ENCODE data around the gene WFDC1. TPM values are rescaled to one million over a fixed set of nuclear protein-coding genes. Genes with fewer than 3 reads are reported as not detected.

Gene WFDC1
- total RNA-seq, 1 donor, result under 0.01 TPM

GRCh38 chr16:84359326-84359725 lies 64.6 kb downstream of the WFDC1 start:
- DNase-seq (ENCODE audit: low read depth), result no peak
- H3K4me3 ChIP-seq (ENCODE audit: low read depth, low read length), result no peak overlapping the region
- no peak for TF ChIP-seq CTCF (IDR thresholded peaks at IDR 0.05; ENCODE audit: insufficient read depth, low read length)

- no peak overlapping the region for H3K4me3 ChIP-seq (ENCODE audit: low read depth, low read length)
- DNase-seq (ENCODE audit: low read depth), result no peak
- no peak for TF ChIP-seq CTCF (IDR thresholded peaks at IDR 0.05; ENCODE audit: insufficient read depth, low read length)
Measured at GRCh38 chr16:84360170-84360569, 65.5 kb downstream of the WFDC1 start.

- no peak for DNase-seq (ENCODE audit: low read depth)
- TF ChIP-seq CTCF (IDR thresholded peaks at IDR 0.05; ENCODE audit: insufficient read depth, low read length), result no peak
- H3K4me3 ChIP-seq (ENCODE audit: low read depth, low read length), result no peak overlapping the region
Measured at GRCh38 chr16:84360748-84361147, 66.1 kb downstream of the WFDC1 start.

GRCh38 chr16:84361546-84361945 lies 66.9 kb downstream of the WFDC1 start:
- no peak for DNase-seq (ENCODE audit: low read depth)

GRCh38 chr16:84362471-84362941 lies 67.8 kb downstream of the WFDC1 start:
- no peak overlapping the region for H3K4me3 ChIP-seq (ENCODE audit: low read depth, low read length)
- TF ChIP-seq CTCF (IDR thresholded peaks at IDR 0.05; ENCODE audit: insufficient read depth, low read length), result no peak
- DNase-seq (ENCODE audit: low read depth), result no peak

More at GRCh38 chr16:84361546-84361945, 66.9 kb downstream of the WFDC1 start:
- TF ChIP-seq CTCF (IDR thresholded peaks at IDR 0.05; ENCODE audit: insufficient read depth, low read length), result no peak
- no peak overlapping the region for H3K4me3 ChIP-seq (ENCODE audit: low read depth, low read length)

GRCh38 chr16:84366208-84366607 lies 71.5 kb downstream of the WFDC1 start:
- H3K4me3 ChIP-seq (ENCODE audit: low read depth, low read length), result no peak overlapping the region
- no peak for DNase-seq (ENCODE audit: low read depth)
- TF ChIP-seq CTCF (IDR thresholded peaks at IDR 0.05; ENCODE audit: insufficient read depth, low read length), result no peak

- DNase-seq (ENCODE audit: low read depth), result no peak
Measured at GRCh38 chr16:84367297-84367680, 72.6 kb downstream of the WFDC1 start.

More at GRCh38 chr16:84367297-84367680, 72.6 kb downstream of the WFDC1 start:
- no peak for TF ChIP-seq CTCF (IDR thresholded peaks at IDR 0.05; ENCODE audit: insufficient read depth, low read length)
- H3K4me3 ChIP-seq (ENCODE audit: low read depth, low read length), result no peak overlapping the region

Measured in fibroblast of the aortic adventitia (primary cell).